Retinal pigment epithelial cell (primary cell): Measurements from ENCODE around the gene CD96.

Experiments
- DNase-seq: peaks from one replicate; pipeline ENCODE4 v3.0.0-alpha.2; 2010; ENCODE audit warnings: low read depth
- H3K4me3 ChIP-seq: 2 replicates; pipeline ENCODE4 v1.5.1; 2011; ENCODE audit warnings: mild to moderate bottlenecking, low read length, control low read depth, moderate library complexity
- TF ChIP-seq, protein P1 (sequence below): conservative IDR thresholded peaks from 2 replicates; pipeline ENCODE4 v1.5.1; 2011; ENCODE audit warnings: low read depth, low read length, control low read depth, inconsistent platforms

CD96 gene

DNA sequence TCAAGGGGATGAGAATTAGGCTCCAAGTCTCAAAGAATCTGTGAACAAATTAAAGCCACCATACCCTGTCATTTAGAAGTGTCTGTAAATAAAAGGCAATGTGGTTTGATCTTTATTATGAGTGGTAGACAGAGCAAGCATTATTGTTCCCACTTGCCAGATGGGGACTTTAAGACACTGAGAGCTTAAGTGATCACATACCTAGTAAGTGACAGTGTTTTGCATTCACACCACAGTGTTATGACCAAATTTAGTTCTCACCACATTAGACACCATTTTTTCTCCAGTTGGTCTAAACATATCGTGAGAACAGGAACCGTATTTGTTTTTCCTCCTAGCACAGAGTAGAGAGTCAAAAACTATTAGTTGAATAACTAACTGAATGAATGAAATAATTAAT is 66.4 kb downstream of the CD96 start:
- no peak for DNase-seq
- TF ChIP-seq, protein P1, sequence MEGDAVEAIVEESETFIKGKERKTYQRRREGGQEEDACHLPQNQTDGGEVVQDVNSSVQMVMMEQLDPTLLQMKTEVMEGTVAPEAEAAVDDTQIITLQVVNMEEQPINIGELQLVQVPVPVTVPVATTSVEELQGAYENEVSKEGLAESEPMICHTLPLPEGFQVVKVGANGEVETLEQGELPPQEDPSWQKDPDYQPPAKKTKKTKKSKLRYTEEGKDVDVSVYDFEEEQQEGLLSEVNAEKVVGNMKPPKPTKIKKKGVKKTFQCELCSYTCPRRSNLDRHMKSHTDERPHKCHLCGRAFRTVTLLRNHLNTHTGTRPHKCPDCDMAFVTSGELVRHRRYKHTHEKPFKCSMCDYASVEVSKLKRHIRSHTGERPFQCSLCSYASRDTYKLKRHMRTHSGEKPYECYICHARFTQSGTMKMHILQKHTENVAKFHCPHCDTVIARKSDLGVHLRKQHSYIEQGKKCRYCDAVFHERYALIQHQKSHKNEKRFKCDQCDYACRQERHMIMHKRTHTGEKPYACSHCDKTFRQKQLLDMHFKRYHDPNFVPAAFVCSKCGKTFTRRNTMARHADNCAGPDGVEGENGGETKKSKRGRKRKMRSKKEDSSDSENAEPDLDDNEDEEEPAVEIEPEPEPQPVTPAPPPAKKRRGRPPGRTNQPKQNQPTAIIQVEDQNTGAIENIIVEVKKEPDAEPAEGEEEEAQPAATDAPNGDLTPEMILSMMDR, result no peak

DNA sequence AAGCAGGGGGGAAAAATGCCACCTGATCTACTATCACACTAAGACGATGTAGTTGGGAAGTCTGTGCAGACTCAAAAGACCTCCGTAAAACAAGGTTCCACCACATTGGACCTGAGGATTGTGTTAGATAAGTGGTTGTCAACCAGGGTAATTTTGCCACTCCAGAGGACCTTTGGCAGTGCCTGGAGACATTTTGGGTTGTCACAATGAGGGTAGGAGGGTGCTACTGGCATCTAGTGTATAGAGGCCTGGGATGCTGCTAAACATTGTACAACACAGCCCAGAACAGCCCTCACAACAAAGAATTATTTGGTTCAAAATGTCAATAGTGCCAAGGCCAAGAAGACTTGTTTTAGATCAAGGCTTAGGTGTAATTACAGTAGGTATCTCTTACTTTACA is 67.7 kb downstream of the CD96 start:
- DNase-seq, result no peak
- H3K4me3 ChIP-seq, result no peak overlapping the region
- TF ChIP-seq, protein P1, result no peak

More for the DNA sequence above, 66.4 kb downstream of the CD96 start:
- no peak overlapping the region for H3K4me3 ChIP-seq

DNA sequence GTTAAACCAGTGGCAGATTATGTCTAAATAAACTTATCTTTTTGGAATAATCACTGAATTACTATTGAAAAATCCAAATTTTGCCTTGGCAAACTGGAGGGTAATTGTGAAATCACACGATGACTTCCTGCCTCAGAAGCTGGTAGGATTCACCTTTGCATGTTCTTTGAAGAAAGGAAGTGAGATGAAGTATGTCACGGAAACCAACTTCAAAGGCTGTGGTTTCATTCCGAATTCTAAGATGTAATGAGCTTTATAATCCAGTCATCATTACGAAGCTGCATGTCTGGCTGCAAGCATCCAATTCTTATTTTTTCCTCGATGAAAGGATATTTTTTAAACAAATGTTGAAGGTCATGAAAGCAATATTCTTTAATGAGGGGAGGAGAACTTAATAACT is 68.2 kb downstream of the CD96 start:
- H3K4me3 ChIP-seq, result no peak overlapping the region
- TF ChIP-seq, protein P1, result no peak
- no peak for DNase-seq

DNA sequence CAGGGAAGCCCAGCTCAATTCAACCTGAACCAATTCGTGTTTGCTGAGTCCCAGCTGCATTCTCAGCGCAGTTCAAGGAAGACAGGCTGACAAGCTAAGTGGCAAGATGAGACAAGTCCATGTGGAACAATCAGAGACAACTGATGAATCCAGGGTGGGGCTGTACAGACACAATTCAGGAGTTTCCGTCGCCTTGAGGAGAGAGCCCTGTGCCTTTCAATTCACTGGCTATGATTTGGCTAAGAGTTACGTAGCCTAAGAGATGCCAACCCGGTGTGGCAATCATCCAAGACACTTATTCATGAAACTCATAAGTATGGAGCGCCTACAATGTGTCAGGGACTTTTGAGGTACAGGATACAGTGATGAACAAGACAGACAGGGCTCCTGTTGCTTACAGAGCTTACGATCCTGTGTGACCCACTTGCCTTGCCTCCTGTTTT is 68.6 kb downstream of the CD96 start:
- TF ChIP-seq, protein P1, result no peak
- no peak overlapping the region for H3K4me3 ChIP-seq
- no peak for DNase-seq

DNA sequence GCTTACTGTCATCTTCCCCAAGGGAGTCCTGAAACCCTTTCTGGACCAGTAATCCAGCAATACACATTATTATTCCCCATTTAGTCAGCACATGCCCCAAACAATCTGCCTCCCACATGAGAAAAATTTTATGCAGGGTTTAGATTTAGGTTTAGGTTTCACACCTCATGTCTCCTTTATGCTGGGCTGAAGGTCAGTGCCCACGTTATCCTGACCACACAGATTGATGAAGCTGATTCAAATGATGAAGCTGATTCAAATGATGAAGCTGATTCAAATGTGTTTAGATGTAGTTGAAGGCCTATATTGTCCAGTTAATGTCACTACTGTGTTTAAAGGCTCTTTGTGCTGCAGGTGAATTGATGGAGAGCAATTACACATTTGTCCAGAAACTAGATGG is 71.3 kb downstream of the CD96 start:
- TF ChIP-seq, protein P1, result no peak
- H3K4me3 ChIP-seq, result no peak overlapping the region
- DNase-seq, result no peak

DNA sequence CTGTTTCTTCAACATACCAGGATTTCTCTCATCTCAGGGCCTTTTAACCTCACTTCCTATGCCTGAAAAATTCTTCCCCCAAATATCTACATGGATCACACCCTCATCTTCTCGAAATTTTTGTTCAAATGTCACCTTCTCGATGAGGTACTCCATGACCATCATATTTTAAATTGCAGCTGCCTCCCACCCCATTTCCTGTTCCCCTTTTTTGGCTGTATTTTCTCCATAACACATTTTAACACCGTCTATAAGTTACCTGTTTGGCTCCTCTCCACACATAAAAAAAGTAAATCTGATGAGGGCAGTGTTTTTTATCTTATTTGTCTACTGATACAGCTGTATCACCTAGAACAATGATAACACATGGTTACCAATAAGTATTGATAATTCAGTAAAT is 73.9 kb downstream of the CD96 start:
- no peak overlapping the region for H3K4me3 ChIP-seq
- TF ChIP-seq, protein P1, result no peak
- DNase-seq, result no peak

DNA sequence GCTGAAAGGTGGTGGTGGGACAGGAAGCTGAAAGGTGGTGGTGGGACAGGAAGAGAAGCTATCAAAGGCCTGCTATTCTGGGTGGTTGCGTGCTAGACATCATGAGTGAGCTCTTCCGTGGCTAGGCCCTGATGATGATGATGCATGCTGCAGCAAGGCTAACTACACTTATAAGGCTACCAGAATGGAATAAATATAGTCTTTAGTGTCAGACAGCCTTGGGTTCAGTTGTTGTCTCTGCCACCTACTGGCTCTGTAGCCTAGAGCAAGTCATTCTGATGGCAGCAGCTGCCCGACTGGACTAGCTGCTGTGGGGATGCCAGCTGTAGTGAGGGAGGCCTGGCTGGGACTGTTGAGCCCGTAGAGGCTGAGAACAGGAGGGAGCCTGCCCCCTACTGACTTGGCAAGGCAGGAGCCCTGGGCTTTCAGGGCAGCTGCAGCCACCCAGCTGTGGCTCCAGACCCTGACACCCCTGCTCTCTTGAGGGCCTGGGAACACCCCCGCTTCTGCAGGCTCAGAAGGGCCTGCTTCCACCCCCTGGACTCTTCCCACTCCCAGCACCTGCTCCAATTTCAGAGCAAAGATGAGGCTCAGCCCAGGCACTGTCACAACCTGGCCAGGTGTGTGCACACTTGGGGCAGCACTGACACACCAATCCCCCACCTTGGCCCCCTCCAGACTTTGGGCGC is 74.6 kb downstream of the CD96 start:
- H3K4me3 ChIP-seq, result no peak overlapping the region
- TF ChIP-seq, protein P1, result no peak
- no peak for DNase-seq
